Subcutaneous adipose tissue (tissue), 4 donors: ENCODE results near the gene A1CF. TPM values are rescaled to one million over a fixed set of nuclear protein-coding genes. Genes with fewer than 3 reads are reported as not detected.

Experiments used
- total RNA-seq, 4 donors: library from RNA; depleted of rRNA; stranded (reverse); fragments of >200 nt; gene quantifications; one replicate each; pipeline ENCODE4 v1.1.0, GENCODE V29; 2016
- TF ChIP-seq, protein P1 (sequence below): fragments of 450-650 bp; IDR thresholded peaks from one replicate; pipeline ENCODE4 v1.5.1; 2016; ENCODE audit warnings: low read depth, mild to moderate bottlenecking, control low read depth, antibody characterized with exemption, moderate library complexity

Gene A1CF
- total RNA-seq, 4 donors from 2014 or later, result not detected

DNA sequence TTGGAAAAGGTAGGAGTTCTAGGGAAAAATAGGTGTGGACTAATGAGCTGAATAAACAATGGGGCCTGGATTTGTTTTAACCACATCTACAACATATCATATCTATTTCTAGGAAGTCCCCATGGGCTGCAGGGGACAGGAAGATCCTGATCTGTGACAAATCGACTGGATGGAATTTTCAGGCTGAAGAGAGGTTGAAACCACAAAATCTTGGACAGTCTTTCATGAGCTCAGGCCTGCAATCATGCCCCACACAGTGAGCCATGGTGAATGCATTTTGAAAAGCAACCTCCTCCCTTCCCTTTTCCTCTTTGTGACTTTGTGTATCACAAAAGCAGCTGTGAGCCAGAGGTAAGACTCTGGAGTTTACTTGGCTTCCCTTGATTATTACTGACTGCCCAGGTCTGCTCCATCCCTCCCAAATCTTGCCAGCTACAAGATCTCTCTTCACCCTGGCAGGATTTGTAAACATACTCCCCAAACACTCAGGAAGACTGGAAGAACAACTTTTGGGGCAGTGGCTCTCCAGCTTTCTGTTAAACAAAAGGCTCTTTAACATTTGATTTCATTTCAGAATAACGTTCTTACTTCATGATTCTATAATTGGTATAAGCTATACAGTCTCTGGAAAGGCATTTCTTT, 79.3 kb downstream of the A1CF start:
- TF ChIP-seq, protein P1, sequence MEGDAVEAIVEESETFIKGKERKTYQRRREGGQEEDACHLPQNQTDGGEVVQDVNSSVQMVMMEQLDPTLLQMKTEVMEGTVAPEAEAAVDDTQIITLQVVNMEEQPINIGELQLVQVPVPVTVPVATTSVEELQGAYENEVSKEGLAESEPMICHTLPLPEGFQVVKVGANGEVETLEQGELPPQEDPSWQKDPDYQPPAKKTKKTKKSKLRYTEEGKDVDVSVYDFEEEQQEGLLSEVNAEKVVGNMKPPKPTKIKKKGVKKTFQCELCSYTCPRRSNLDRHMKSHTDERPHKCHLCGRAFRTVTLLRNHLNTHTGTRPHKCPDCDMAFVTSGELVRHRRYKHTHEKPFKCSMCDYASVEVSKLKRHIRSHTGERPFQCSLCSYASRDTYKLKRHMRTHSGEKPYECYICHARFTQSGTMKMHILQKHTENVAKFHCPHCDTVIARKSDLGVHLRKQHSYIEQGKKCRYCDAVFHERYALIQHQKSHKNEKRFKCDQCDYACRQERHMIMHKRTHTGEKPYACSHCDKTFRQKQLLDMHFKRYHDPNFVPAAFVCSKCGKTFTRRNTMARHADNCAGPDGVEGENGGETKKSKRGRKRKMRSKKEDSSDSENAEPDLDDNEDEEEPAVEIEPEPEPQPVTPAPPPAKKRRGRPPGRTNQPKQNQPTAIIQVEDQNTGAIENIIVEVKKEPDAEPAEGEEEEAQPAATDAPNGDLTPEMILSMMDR, result no peak

DNA sequence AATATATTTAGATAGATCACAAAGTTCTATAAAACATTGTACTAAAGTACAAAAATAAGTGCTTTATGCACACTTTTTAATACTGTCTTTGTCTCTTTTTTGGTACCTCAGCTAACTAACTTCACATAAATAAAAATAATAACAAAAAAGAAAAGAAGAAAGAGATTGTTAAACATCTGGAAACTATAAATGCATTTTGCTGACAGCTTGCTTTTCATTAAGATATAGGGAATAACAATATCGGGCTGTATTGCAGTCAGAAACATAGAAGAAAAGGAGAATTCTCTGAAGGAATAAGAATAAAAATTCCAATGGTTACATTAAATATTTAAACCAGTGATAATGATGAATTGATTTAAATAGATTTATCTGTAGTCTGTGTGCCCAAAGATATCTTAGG, 85.8 kb downstream of the A1CF start:
- TF ChIP-seq, protein P1, result no peak

DNA sequence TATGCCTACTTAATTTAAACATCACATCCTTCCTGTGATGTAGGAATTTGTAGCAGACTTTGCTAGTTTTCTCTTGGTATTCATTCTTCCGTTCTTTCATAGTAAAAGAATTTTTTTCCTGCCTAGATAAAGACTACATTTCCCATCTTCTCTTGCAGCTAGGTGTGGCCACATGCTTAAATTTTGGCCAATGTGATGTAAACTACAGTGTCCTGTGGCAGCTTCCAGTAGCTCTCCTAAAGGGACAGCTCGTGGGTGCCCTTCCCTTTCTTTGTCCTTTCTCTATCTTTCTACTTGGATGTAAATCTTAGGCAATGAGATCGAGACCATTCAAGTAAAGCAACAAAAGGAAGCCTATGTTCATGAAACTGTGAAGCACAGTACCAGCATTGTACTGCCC, 87.1 kb downstream of the A1CF start:
- TF ChIP-seq, protein P1, result no peak

DNA sequence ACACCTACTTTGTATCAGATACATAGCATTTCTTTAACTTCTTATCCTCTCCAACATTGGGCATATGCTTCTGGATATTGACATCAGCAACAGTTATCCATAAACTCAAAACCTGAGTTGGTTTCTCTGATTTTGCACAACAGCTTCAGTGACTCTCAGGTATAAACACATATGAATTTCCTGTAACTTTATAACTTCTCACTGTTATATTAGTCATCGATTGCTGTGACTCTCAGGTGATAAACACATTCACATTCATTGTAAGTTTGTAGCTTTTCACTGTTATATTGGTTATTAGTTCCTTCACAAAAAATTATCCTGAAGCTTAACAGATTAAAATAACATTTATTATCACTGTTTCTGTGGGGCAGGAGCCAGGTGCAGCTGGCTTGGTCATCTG, 88.7 kb downstream of the A1CF start:
- TF ChIP-seq, protein P1, result no peak

DNA sequence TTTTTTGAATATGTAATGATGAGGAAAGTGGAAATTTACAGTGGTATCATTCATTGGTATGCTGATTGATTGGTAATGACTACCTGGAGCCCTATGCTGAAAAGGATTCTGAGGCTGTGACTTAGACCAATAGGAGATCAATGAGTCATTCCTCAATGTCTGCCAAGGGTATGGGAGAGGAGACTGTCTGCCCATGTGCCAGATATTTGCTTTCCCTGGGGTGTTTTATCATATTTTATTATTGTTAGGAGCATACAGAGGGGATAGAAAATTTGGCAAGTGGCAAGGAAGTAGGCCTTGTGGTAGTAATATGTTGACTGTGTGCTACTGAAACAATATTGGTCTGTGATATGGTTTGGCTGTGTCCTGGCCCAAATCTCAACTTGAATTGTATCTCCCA, 90.9 kb downstream of the A1CF start:
- TF ChIP-seq, protein P1, result no peak

DNA sequence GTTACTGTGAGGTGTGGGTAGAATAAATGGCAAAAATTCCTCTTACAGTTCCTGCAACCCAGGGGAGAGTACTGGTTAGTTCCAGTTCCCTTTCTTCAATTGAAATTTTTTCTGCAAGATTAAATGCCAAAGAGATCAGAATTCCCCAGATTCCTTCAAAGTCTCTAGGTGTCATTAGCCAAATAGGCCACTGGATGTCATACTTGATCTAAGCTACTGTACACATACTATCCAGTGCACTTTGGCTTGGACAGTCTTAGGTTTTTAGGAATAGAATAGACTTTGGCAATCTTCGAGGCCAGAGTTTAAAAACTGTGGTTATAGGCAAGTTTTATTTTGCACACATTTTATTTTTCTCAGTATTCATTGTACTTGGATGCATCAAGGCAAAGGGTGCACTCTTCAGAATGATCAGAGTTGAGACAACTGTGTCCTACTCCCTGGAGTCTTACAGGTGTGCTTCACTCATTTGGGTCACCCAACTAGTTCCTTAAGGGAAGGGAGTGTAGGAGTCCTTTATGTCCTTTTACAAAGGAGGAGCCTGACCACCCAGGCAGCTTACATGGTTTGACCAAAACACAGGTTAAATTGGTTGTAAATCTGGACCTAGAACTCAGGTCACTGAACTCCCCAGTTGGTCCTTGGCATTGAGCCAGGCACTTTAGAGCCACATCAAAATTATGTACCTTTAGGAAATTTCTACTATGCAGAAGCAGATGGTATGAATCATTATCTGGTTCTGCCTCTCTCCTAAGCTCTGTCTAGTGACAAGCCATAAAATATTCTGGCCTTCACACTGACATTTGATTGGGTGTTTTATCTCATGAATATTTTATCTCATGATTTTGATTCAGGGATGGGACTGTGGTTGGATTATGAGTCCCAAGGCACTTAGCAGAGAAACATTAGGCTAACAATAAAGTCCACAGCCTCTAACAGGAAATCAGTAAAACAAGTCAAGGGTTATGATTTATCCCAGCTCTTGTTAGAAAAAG, 96.2 kb downstream of the A1CF start:
- TF ChIP-seq, protein P1, result no peak

Other genes starting within 250 kb of the A1CF start
- 1 to 10 TPM in 3 of 4 donors, under 1 TPM in 1; 0.98 to 2.6 (median 1.1) TPM for gene ASAH2B, start 145.7 kb downstream of the A1CF start, total RNA-seq
- 10 to 100 TPM in 2 of 4 donors, 1 to 10 TPM in 2; 7.6 to 17.2 (median 10.7) TPM for gene PRKG1, start 188.9 kb upstream of the A1CF start, total RNA-seq